ENCODE measurements around the gene HERC2.
"Not testable (repeated sequence)": the region's sequence is repeated elsewhere in the genome, so short reads cannot be mapped to it uniquely, and the experiment has no call there.

The HERC2 gene

GRCh38 chr15:28169366-28169765 lies 152.6 kb downstream of the HERC2 start:
- DNase-seq = no peak

GRCh38 chr15:28168405-28169121 lies 153.4 kb downstream of the HERC2 start:
- not testable (repeated sequence) for DNase-seq

GRCh38 chr15:28167042-28167441 lies 154.9 kb downstream of the HERC2 start:
- no peak for DNase-seq

- DNase-seq = no peak
These were observed 156.2 kb downstream of the HERC2 start for GRCh38 chr15:28165791-28166190.

- DNase-seq = no peak
These were observed 157.1 kb downstream of the HERC2 start for GRCh38 chr15:28164876-28165275.

GRCh38 chr15:28154283-28154682 lies 167.7 kb downstream of the HERC2 start:
- DNase-seq = no peak

- no peak for DNase-seq
These were observed 168.4 kb downstream of the HERC2 start for GRCh38 chr15:28153492-28154119.

DNA sequence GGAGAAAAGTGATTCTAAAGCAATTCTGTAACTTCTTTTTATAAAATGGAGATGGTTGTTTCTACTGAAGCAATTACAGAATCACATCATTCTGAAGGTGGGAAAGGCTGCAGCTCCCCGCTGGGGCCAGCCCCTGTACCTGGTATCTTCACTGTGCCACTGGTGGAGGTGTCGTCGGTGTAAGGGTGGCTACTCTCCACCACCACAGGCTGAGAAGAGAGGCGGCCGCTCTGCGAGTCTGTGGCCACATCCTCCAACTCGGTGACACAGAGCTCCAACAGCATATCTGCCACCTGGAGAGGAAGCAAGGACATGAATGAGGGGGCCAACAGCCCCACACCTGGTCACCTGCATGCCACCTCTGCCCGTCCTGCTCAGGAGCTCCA lies 169.4 kb downstream of the HERC2 start:
- DNase-seq = not testable (repeated sequence)

DNA sequence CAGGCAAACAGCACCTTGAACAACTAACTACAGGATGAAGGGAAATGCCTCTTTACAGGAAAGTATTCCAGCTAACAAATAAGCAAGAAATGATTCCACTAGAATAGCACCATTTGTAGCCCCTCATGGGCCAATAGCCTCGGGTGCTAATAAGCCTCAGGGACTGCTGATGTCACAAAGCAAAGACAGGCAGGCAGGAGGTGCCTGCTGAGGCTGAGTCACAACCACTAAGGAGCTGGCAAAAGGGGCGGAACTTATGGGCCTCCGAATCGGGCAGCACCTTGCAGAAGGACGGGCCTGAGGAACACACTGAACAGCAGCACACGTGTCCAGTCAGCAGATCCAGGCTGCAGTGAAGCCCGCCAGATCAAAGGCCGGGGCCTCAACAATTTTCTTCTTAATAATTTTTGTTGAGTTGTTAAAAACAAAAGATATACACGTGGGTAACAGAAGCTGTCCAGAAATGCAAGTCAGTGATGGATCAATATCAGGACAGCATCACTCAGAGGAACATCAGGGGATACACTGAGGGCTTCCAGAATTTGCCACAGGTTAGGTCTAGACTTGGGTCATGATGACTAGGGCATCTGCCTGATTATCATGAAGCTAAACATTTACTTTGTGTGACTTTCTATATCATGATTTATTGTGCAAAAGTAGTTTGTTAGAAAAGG lies 170.0 kb downstream of the HERC2 start:
- not testable (repeated sequence) for DNase-seq

DNA sequence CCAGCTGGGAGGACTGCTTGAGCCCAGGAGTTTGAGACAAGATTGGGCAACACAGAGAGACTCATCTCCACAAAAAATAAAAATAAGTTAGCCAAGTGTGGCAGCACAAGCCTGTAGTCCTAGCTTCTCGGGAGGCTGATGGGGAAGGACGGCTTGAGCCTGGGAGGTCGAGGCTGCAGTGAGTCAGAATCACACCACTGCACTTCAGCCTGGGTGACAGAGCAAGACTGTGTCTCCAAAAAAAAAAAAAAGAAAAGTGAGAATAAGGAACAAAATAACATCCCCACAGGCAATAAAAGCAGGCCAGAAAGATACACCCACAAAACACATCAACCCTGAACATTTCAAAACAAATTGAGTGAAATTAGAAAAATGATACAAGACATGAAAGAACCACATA lies 174.2 kb downstream of the HERC2 start:
- no peak for DNase-seq

DNA sequence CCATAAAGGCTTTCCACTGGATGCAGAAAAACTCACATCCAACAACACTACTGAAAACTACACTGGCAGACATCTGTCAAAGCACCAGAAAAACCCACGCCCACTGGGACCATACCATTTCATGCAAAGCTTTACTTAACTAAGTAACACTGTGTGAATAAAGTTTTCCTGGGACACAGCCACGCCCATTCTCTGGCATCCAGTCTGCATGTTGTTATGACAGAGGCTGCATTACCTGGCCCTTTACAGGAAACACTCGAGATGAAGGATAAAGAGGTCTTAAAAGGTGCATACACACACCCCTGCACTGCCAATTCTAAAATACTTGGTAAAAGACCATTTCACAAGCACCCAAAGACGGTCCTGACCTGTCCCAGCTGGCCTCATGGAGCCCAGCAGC lies 176.6 kb downstream of the HERC2 start:
- not testable (repeated sequence) for DNase-seq

DNA sequence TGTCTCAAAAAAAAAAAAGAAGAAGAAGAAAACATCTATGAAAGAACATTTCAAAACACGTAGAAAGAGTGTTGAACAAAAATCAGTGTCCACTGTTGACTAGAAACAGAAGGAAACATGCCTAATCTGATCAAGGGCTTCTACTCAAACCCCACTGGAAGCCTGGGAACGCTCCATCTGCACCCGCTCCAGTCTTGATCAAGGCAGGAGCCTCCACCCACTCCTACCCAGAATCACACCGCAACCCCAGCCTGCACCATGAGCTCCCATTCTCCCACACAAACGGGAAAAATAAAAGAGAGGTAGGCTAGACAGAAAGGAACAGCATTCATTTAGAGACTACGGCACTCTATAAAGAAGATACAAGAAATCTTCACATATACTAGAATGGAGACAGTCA lies 181.9 kb downstream of the HERC2 start:
- no peak for DNase-seq

- not testable (repeated sequence) for DNase-seq
These were observed 184.5 kb downstream of the HERC2 start for GRCh38 chr15:28137408-28138039.

- DNase-seq = peak; percentile 28
These were observed 185.6 kb downstream of the HERC2 start for GRCh38 chr15:28136236-28136904.

DNA sequence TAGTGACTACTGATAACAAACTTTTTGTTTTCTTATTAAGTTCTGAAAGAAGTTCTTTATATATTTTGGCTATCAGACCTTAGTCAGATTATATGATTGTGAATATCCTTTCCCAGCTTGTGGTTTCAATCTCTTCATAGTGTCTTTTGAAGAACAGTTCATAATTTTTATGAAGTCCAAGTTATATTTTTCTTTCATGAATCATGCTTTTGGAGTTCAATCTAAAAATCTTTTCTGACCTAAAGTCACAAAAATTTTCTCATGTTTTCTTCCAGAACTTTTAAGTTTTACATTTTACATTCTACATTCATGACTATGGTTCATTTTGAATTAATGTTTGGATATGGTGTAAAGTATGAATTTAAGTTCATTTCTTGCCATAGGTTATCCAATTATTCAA lies 188.7 kb downstream of the HERC2 start:
- DNase-seq = no peak

GRCh38 chr15:28132524-28133275 lies 189.3 kb downstream of the HERC2 start:
- no peak for DNase-seq

DNA sequence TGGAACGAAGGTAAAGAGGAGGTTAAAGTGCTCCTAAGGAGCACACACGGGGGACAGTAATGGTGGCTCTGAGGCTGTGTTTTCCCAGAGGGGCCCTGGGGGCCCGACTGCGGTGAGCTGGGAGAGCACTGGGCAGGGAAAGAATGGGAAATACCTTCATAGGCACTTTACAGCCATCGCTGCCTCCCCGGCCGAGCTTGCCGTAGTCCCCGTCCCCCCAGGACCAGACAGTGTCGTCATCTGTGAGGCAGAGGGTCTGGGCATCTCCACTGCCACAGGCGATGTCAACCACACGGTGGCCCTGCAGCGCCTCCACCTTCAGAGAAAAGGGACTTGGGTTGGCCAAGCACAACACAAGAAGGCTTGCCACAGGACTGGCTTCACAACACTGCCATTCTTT lies 190.0 kb downstream of the HERC2 start:
- DNase-seq = no peak

- no peak for DNase-seq
These were observed 190.6 kb downstream of the HERC2 start for GRCh38 chr15:28131400-28131799.

DNA sequence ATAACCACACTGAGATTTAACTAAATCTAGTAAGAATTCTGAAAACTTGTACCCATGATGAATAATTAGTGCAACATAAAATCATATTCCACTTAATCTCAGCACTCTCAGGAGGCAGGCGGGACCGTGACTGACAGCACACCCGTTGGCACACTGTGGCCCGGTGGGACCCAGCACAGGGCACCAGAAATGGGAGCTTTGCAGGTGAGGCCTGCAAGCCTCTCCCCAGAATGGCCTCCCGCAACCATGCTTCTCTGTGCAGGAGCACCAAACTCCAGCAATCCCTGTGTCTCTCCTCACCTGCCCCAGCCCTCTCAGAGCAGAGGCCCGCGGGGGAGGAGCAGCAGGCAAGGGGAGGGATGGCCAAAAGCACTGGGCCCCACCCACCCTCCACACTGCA lies 191.3 kb downstream of the HERC2 start:
- DNase-seq = no peak

GRCh38 chr15:28129231-28129848 lies 192.6 kb downstream of the HERC2 start:
- no peak for DNase-seq

GRCh38 chr15:28128031-28128430 lies 193.9 kb downstream of the HERC2 start:
- DNase-seq = no peak

DNA sequence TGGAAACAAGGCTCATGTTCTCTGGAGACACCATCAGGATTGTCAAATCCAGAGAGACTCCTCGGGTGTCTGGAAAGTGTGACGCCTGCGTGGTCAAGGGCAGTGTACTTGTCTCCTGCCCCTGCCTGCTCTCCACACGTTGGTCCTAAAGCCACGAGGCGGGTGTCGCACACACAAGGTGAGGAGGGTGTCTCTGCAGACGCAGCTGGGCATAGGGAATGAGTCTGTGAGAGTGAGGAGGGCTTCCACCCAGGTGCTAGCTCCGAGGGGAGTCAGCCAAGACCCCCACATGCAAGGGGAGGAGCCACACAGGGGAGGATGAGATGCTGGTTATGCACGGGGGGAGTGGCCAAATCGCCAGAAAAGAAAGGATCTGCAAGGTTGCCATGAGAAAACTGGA lies 194.9 kb downstream of the HERC2 start:
- DNase-seq = no peak
